IMR-90 (cell line): ENCODE results near the gene DACT2. TPM values are rescaled to one million over a fixed set of nuclear protein-coding genes. Genes with fewer than 3 reads are reported as not detected.

Experiments
- ATAC-seq: fragments of 200-7000 bp; cut with Tn5 transposase; 2 replicates; pipeline ENCODE4 v1.9.1; 2020; ENCODE audit warnings: low read depth, mild to moderate bottlenecking, moderate library complexity
- BruUV-seq: library from RNA; stranded (reverse); fragments of 400-500 nt; replicated peaks from 2 replicates; lab custom pipeline; 2021; lab: Mats Ljungman, UMichigan
- CTCF ChIA-PET: fragments of 300-600 bp; formaldehyde crosslinking; extraction: SDS; loops from one replicate; lab custom pipeline; 2021; ENCODE audit warnings: antibody characterized with exemption; lab: Yijun Ruan, JAX
- POLR2A ChIA-PET: fragments of 300-600 bp; sonication (Branson Sonifier 250); formaldehyde crosslinking; loops from one replicate; lab custom pipeline; 2022; ENCODE audit warnings: antibody characterized with exemption; ENCODE audit not compliant: unreplicated experiment; lab: Charles Lee
- DNase-seq: peaks from one replicate; pipeline ENCODE4 v3.0.0; 2013
- H2AFZ ChIP-seq: replicated peaks from 2 replicates; pipeline ENCODE3; 2013; ENCODE audit warnings: low read length, mild to moderate bottlenecking; ENCODE audit not compliant: poor library complexity
- H2AK5ac ChIP-seq: 2 replicates; pipeline ENCODE4 v1.6.1; 2013; ENCODE audit warnings: low read depth, low read length, inconsistent platforms
- H2AK9ac ChIP-seq: replicated peaks from 2 replicates; pipeline ENCODE3; 2013; ENCODE audit warnings: mild to moderate bottlenecking, low read depth, low read length, moderate library complexity; ENCODE audit not compliant: poor library complexity
- H2BK120ac ChIP-seq: 2 replicates; pipeline ENCODE4 v1.6.1; 2013; ENCODE audit warnings: low read depth, low read length, inconsistent platforms
- H2BK15ac ChIP-seq: 3 replicates; pipeline ENCODE4 v1.6.1; 2013; ENCODE audit warnings: low read depth, low read length, inconsistent platforms
- H2BK20ac ChIP-seq: 2 replicates; pipeline ENCODE4 v1.6.1; 2013; ENCODE audit warnings: low read depth, mild to moderate bottlenecking, inconsistent platforms, low read length, moderate library complexity
- H2BK5ac ChIP-seq: 2 replicates; pipeline ENCODE4 v1.6.1; 2013; ENCODE audit warnings: mild to moderate bottlenecking, low read depth, low read length, inconsistent platforms; ENCODE audit not compliant: poor library complexity, severe bottlenecking
- H3K14ac ChIP-seq: replicated peaks from 2 replicates; pipeline ENCODE4 v1.6.1; 2013; ENCODE audit warnings: low read depth, low read length, inconsistent platforms
- H3K18ac ChIP-seq: 2 replicates; pipeline ENCODE4 v1.6.1; 2013; ENCODE audit warnings: low read depth, low read length, control low read depth
- H3K23ac ChIP-seq: 2 replicates; pipeline ENCODE4 v1.6.1; 2013; ENCODE audit warnings: low read depth, low read length, inconsistent platforms
- H3K27ac ChIP-seq: 2 replicates; pipeline ENCODE4 v1.5.1; 2013; ENCODE audit warnings: mild to moderate bottlenecking, control low read depth, low read length; ENCODE audit not compliant: insufficient read depth
- H3K27me3 ChIP-seq: 2 replicates; pipeline ENCODE4 v1.6.1; 2013; ENCODE audit warnings: low read length; ENCODE audit not compliant: control insufficient read depth, insufficient read depth
- H3K36me3 ChIP-seq: 2 replicates; pipeline ENCODE4 v1.6.1; 2013; ENCODE audit warnings: low read length, mixed read lengths; ENCODE audit not compliant: control insufficient read depth, insufficient read depth
- H3K4ac ChIP-seq: 2 replicates; pipeline ENCODE4 v1.6.1; 2013; ENCODE audit warnings: low read depth, low read length, inconsistent platforms
- H3K4me1 ChIP-seq: 2 replicates; pipeline ENCODE4 v1.6.1; 2013; ENCODE audit warnings: low read length, mixed read lengths; ENCODE audit not compliant: control insufficient read depth, insufficient read depth
- H3K4me2 ChIP-seq: 2 replicates; pipeline ENCODE4 v1.6.1; 2013; ENCODE audit warnings: low read depth, mild to moderate bottlenecking, control low read depth, low read length, moderate library complexity
- H3K4me3 ChIP-seq: 2 replicates; pipeline ENCODE4 v1.5.1; 2013; ENCODE audit warnings: low read depth, mild to moderate bottlenecking, control low read depth, low read length, moderate library complexity; ENCODE audit not compliant: insufficient read depth
- H3K56ac ChIP-seq: 2 replicates; pipeline ENCODE4 v1.6.1; 2013; ENCODE audit warnings: low read length, inconsistent platforms; ENCODE audit not compliant: insufficient read depth; ENCODE audit errors: extremely low read depth
- H3K79me1 ChIP-seq, 2 experiments: 2 replicates each; pipeline ENCODE4 v1.6.1; 2013; ENCODE audit warnings: low read length in 2 of 2, inconsistent platforms in 1 of 2, low read depth in 1 of 2
- H3K9ac ChIP-seq: 2 replicates; pipeline ENCODE4 v1.6.1; 2013; ENCODE audit warnings: low read depth, low read length, control low read depth
- H3K9me1 ChIP-seq: 2 replicates; pipeline ENCODE4 v1.6.1; 2013; ENCODE audit warnings: low read length, inconsistent platforms; ENCODE audit not compliant: insufficient read depth
- H3K9me3 ChIP-seq: 2 replicates; pipeline ENCODE4 v1.6.1; 2013; ENCODE audit warnings: low read length; ENCODE audit not compliant: control insufficient read depth, insufficient read depth
- H4K20me1 ChIP-seq: 2 replicates; pipeline ENCODE4 v1.6.1; 2013; ENCODE audit warnings: low read length, inconsistent platforms; ENCODE audit not compliant: insufficient read depth
- H4K5ac ChIP-seq: 2 replicates; pipeline ENCODE4 v1.6.1; 2013; ENCODE audit warnings: mild to moderate bottlenecking, low read depth, low read length, control low read depth
- H4K8ac ChIP-seq, 2 experiments: 2 replicates each; pipeline ENCODE4 v1.6.1; 2013; ENCODE audit warnings: low read depth in 2 of 2, low read length in 2 of 2, control low read depth in 1 of 2, inconsistent platforms in 1 of 2
- H4K91ac ChIP-seq: 2 replicates; pipeline ENCODE4 v1.6.1; 2013; ENCODE audit warnings: low read depth, low read length, inconsistent platforms; ENCODE audit not compliant: insufficient read depth
- BHLHE40 ChIP-seq: fragments of 150-350 bp; IDR thresholded peaks from 2 replicates; pipeline ENCODE4 v1.6.1; 2016; ENCODE audit warnings: mild to moderate bottlenecking, low read depth, low read length
- FOS ChIP-seq: fragments of 150-350 bp; IDR thresholded peaks from 2 replicates; pipeline ENCODE4 v1.6.1; 2016; ENCODE audit warnings: low read depth, low read length
- MAFK ChIP-seq: IDR thresholded peaks from 2 replicates; pipeline ENCODE4 v1.6.1; 2012; ENCODE audit warnings: low read depth, low read length, improper control_type of control experiment
- RCOR1 ChIP-seq: IDR thresholded peaks from 2 replicates; pipeline ENCODE4 v1.6.1; 2012; ENCODE audit warnings: mild to moderate bottlenecking, low read length, improper control_type of control experiment; ENCODE audit not compliant: insufficient replicate concordance
- RFX5 ChIP-seq: IDR thresholded peaks from 2 replicates; pipeline ENCODE4 v1.8.0; 2012; ENCODE audit warnings: low read depth, mild to moderate bottlenecking, low read length, moderate library complexity
- SMC3 ChIP-seq: fragments of 150-350 bp; IDR thresholded peaks from 2 replicates; pipeline ENCODE4 v1.6.1; 2016; ENCODE audit warnings: low read depth, mild to moderate bottlenecking, antibody characterized with exemption, low read length, moderate library complexity
- WGBS, 2 experiments: methylation state at CpG; one replicate each; pipeline versions ENCODE4 v1.1.5 to v1.1.7; 2013; ENCODE audit warnings: missing lambda C conversion rate in 2 of 2; ENCODE audit not compliant: insufficient read length in 1 of 2; ENCODE audit errors: extremely low coverage in 2 of 2; 5-methylcytosine and 5-hydroxymethylcytosine counted together
- dilution Hi-C: fragments of 300-500 bp; cut with HindIII; formaldehyde crosslinking; loops from one replicate; pipeline ENCODE4 v1.14.3; 2018; ENCODE audit warnings: low sequenced_read_pairs; ENCODE audit not compliant: unreplicated experiment
- in situ Hi-C: fragments of 300-500 bp; cut with MboI; formaldehyde crosslinking; loops from 3 replicates; pipeline ENCODE4 v1.14.3; 2019; ENCODE audit warnings: low sequenced_read_pairs, inconsistent platforms, mixed read lengths
- intact Hi-C: fragments of 100-400 bp; cut with micrococcal nuclease; formaldehyde crosslinking; loops from 2 replicates; pipeline ENCODE4 v1.10.0; 2022
- polyA plus RNA-seq, 3 experiments: library from polyadenylated mRNA; depleted of rRNA; stranded (reverse); fragments of >200 nt; gene quantifications; 2 replicates each; pipeline ENCODE4 v1.2.3, GENCODE V29; 2012; ENCODE audit warnings: low replicate concordance in 1 of 3
- total RNA-seq: library from RNA; depleted of rRNA; stranded (reverse); fragments of >200 nt; gene quantifications from 2 replicates; pipeline ENCODE4 v1.2.3, GENCODE V29; 2012
- TF ChIP-seq, protein P1 (sequence below): conservative IDR thresholded peaks from 2 replicates; pipeline ENCODE4 v1.5.1; 2012; ENCODE audit warnings: mild to moderate bottlenecking, low read depth, low read length, improper control_type of control experiment

The DACT2 gene
- total and polyA plus RNA-seq, 2 of the 4 experiments (the other 2 are of a cell fraction): not detected

DNA sequence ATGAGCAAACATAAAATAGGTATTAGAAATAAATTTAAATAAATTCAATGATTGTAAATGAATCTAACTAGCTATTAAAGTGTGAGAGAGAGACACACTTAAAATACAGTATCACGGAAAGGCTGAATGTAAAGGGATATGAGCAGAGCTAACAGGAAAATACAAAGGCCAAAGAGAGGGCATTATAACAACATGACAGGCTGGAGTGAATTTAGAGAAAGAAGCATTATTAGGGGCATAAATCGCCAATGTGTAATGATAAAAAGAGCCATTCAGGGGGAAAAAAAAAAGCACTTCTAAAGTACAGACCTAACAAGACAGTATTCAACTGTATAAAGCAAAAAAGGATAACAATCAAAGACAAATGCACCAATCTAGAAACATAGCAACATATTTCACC is 28.1 kb downstream of the DACT2 start:
- POLR2A ChIA-PET: no interaction called here
- H3K18ac ChIP-seq: no peak overlapping the region
- no peak overlapping the region for H3K23ac ChIP-seq
- H3K9me3 ChIP-seq: peaks cover 22% of the 10 kb centered on the region
- H4K5ac ChIP-seq: no peak overlapping the region
- no peak for ATAC-seq
- no peak for TF ChIP-seq RCOR1
- TF ChIP-seq, protein P1, sequence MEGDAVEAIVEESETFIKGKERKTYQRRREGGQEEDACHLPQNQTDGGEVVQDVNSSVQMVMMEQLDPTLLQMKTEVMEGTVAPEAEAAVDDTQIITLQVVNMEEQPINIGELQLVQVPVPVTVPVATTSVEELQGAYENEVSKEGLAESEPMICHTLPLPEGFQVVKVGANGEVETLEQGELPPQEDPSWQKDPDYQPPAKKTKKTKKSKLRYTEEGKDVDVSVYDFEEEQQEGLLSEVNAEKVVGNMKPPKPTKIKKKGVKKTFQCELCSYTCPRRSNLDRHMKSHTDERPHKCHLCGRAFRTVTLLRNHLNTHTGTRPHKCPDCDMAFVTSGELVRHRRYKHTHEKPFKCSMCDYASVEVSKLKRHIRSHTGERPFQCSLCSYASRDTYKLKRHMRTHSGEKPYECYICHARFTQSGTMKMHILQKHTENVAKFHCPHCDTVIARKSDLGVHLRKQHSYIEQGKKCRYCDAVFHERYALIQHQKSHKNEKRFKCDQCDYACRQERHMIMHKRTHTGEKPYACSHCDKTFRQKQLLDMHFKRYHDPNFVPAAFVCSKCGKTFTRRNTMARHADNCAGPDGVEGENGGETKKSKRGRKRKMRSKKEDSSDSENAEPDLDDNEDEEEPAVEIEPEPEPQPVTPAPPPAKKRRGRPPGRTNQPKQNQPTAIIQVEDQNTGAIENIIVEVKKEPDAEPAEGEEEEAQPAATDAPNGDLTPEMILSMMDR: no peak
- no peak for TF ChIP-seq SMC3
- no peak for TF ChIP-seq FOS
- TF ChIP-seq MAFK: no peak
- TF ChIP-seq RFX5: no peak
- TF ChIP-seq BHLHE40: no peak
- no peaks in the 10 kb centered on the region for H3K9me1 ChIP-seq
- no peak overlapping the region for H3K9ac ChIP-seq
- DNase-seq: no peak
- H2AK5ac ChIP-seq: no peak overlapping the region
- no peak overlapping the region for H3K56ac ChIP-seq
- intact Hi-C loops: no loop called here
- in situ Hi-C loops: no loop called here
- H4K8ac ChIP-seq: no peak overlapping the region
- H2AFZ ChIP-seq: no peak overlapping the region
- no peaks in the 10 kb centered on the region for H3K36me3 ChIP-seq
- dilution Hi-C loops: no loop called here
- H3K4me3 ChIP-seq: no peak overlapping the region
- H3K27ac ChIP-seq: no peak overlapping the region
- H3K14ac ChIP-seq: no peak overlapping the region
- H2BK120ac ChIP-seq: no peak overlapping the region
- CTCF ChIA-PET: no interaction called here
- no peaks in the 10 kb centered on the region for H3K4me1 ChIP-seq
- H3K4me2 ChIP-seq: no peak overlapping the region
- no peak overlapping the region for H2BK15ac ChIP-seq
- H4K91ac ChIP-seq: no peak overlapping the region
- no peak overlapping the region for H2AK9ac ChIP-seq
- no CpG with 5 or more reads among the region's 2 CpGs for WGBS, 2 experiments
- no peaks in the 10 kb centered on the region for H3K27me3 ChIP-seq
- no peaks in the 10 kb centered on the region for H4K20me1 ChIP-seq
- H3K4ac ChIP-seq: no peak overlapping the region
- no peak overlapping the region for H2BK5ac ChIP-seq
- BruUV-seq: no TSS peak
- no peaks in the 10 kb centered on the region for H3K79me1 ChIP-seq
- H2BK20ac ChIP-seq: no peak overlapping the region
